ENCODE results near the gene PTPN1.

PTPN1 gene

GRCh38 chr20:50514750-50515149 lies 4.6 kb downstream of the PTPN1 start:
- DNase-seq = no peak

GRCh38 chr20:50515471-50516106 lies 5.4 kb downstream of the PTPN1 start:
- DNase-seq = no peak

- DNase-seq = no peak
These were observed 6.2 kb downstream of the PTPN1 start for GRCh38 chr20:50516180-50516934.

- DNase-seq = no peak
These were observed 7.0 kb downstream of the PTPN1 start for GRCh38 chr20:50516935-50517816.

- DNase-seq = no peak
These were observed 7.6 kb downstream of the PTPN1 start for GRCh38 chr20:50517817-50518154.

GRCh38 chr20:50518270-50518721 lies 8.1 kb downstream of the PTPN1 start:
- DNase-seq = no peak

GRCh38 chr20:50519036-50519762 lies 9.0 kb downstream of the PTPN1 start:
- DNase-seq = no peak

GRCh38 chr20:50520222-50520880 lies 10.2 kb downstream of the PTPN1 start:
- DNase-seq = no peak

GRCh38 chr20:50521221-50522052 lies 11.3 kb downstream of the PTPN1 start:
- DNase-seq = no peak

GRCh38 chr20:50522053-50522674 lies 12.0 kb downstream of the PTPN1 start:
- DNase-seq = no peak

- no peak for DNase-seq
These were observed 13.5 kb downstream of the PTPN1 start for GRCh38 chr20:50523552-50524167.

- no peak for DNase-seq
These were observed 15.5 kb downstream of the PTPN1 start for GRCh38 chr20:50525681-50526080.

GRCh38 chr20:50526403-50526989 lies 16.3 kb downstream of the PTPN1 start:
- DNase-seq = no peak

- DNase-seq = no peak
These were observed 17.0 kb downstream of the PTPN1 start for GRCh38 chr20:50527068-50527605.

GRCh38 chr20:50528129-50528528 lies 17.9 kb downstream of the PTPN1 start:
- no peak for DNase-seq

GRCh38 chr20:50528804-50529351 lies 18.7 kb downstream of the PTPN1 start:
- DNase-seq = no peak

- DNase-seq = no peak
These were observed 22.0 kb downstream of the PTPN1 start for GRCh38 chr20:50532221-50532620.

- DNase-seq = no peak
These were observed 22.9 kb downstream of the PTPN1 start for GRCh38 chr20:50533061-50533460.

- no peak for DNase-seq
These were observed 23.3 kb downstream of the PTPN1 start for GRCh38 chr20:50533464-50533863.
